Activated CD8-positive, alpha-beta T cell treated with anti-CD3 and anti-CD28 coated beads for 36 hours (primary cell): ENCODE data around the gene TNRC6C. TPM values are rescaled to one million over a fixed set of nuclear protein-coding genes. Genes with fewer than 3 reads are reported as not detected.
A peak's percentile ranks its signal among the peaks of the same experiment; 100 is the strongest.

Experiments used
- ATAC-seq: fragments of 200-7000 bp; cut with Tn5 transposase; one replicate; pipeline ENCODE4 v1.10.0; 2021; ENCODE audit warnings: mild to moderate bottlenecking, moderate library complexity
- CTCF ChIA-PET: fragments of 350-600 bp; sonication (Branson Sonifier 250); formaldehyde crosslinking; loops from one replicate; lab custom pipeline; 2021; ENCODE audit warnings: antibody characterized with exemption; lab: Charles Lee
- POLR2A ChIA-PET: fragments of 350-600 bp; sonication (Branson Sonifier 250); formaldehyde crosslinking; loops from one replicate; lab custom pipeline; 2021; ENCODE audit warnings: antibody characterized with exemption; lab: Charles Lee
- DNase-seq: peaks from one replicate; pipeline ENCODE4 v3.0.0-alpha.2; 2020
- H3K27ac Mint-ChIP-seq: one replicate; pipeline ENCODE4 v1.8.0; 2021; ENCODE audit warnings: mild to moderate bottlenecking, mixed read lengths
- H3K27me3 Mint-ChIP-seq: one replicate; pipeline ENCODE4 v1.8.0; 2021; ENCODE audit warnings: mixed read lengths
- H3K36me3 Mint-ChIP-seq: one replicate; pipeline ENCODE4 v1.8.0; 2021; ENCODE audit warnings: low read depth, mixed read lengths
- H3K4me1 Mint-ChIP-seq: one replicate; pipeline ENCODE4 v1.8.0; 2021; ENCODE audit warnings: low read depth, mixed read lengths
- H3K4me3 Mint-ChIP-seq: one replicate; pipeline ENCODE4 v1.8.0; 2021; ENCODE audit warnings: mild to moderate bottlenecking, moderate library complexity, mixed read lengths
- H3K9me3 Mint-ChIP-seq: one replicate; pipeline ENCODE4 v1.8.0; 2021; ENCODE audit warnings: mixed read lengths
- intact Hi-C: fragments of 100-400 bp; cut with micrococcal nuclease; formaldehyde crosslinking; loops from one replicate; pipeline ENCODE4 v1.10.0; 2022
- total RNA-seq, 2 experiments: library from RNA; stranded (reverse); gene quantifications; one replicate each; pipeline ENCODE4 v1.2.3, GENCODE V29; 2021
- TF ChIP-seq, protein P1 (sequence below): fragments of 200-600 bp; IDR thresholded peaks from one replicate; pipeline ENCODE4 v1.8.0; 2022; ENCODE audit warnings: antibody characterized with exemption, mild to moderate bottlenecking

The TNRC6C gene
- total RNA-seq, 2 experiments from 2014 or later, result 26.4 to 26.6 TPM

DNA sequence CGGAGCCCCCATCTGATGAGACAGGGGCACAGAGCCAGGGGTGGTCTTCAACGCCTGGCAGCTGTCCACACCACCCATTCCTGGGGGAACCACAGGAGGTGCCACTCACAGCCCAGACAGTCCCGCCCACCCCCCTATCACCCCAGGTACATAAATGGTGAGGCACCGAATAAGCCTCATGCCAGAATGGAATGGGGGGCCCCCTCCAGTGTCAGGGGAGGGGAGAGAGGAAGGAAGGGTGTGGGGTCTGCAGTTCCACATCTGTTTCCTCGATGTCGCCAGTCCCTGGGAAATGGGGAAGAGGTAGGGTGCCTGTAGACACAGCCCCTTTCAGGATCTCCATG is 168.4 kb downstream of the TNRC6C start:
- H3K9me3 Mint-ChIP-seq, result no peaks in the 10 kb centered on the region
- ATAC-seq, result no peak
- CTCF ChIA-PET, result interaction anchor here (0.9 to 7.9 kb wide), 8 partner anchors 9 to 124 kb away, joined by 3 to 83 read pairs (median 5); no protein-coding TSS in a partner anchor
- peak overlapping the region; percentile 91 for H3K27ac Mint-ChIP-seq
- TF ChIP-seq, protein P1, sequence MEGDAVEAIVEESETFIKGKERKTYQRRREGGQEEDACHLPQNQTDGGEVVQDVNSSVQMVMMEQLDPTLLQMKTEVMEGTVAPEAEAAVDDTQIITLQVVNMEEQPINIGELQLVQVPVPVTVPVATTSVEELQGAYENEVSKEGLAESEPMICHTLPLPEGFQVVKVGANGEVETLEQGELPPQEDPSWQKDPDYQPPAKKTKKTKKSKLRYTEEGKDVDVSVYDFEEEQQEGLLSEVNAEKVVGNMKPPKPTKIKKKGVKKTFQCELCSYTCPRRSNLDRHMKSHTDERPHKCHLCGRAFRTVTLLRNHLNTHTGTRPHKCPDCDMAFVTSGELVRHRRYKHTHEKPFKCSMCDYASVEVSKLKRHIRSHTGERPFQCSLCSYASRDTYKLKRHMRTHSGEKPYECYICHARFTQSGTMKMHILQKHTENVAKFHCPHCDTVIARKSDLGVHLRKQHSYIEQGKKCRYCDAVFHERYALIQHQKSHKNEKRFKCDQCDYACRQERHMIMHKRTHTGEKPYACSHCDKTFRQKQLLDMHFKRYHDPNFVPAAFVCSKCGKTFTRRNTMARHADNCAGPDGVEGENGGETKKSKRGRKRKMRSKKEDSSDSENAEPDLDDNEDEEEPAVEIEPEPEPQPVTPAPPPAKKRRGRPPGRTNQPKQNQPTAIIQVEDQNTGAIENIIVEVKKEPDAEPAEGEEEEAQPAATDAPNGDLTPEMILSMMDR, result no peak
- peaks cover 50% of the 10 kb centered on the region for H3K36me3 Mint-ChIP-seq
- DNase-seq, result no peak
- POLR2A ChIA-PET, result interaction anchor here (1.4 to 18.6 kb wide), 3 partner anchors 12 to 43 kb away, joined by 3 to 335 read pairs (median 56); partner anchors contain the start of genes C17orf99 and TMC8
- intact Hi-C loops, result no loop called here
- H3K4me3 Mint-ChIP-seq, result peak overlapping the region; percentile 78
- H3K27me3 Mint-ChIP-seq, result no peaks in the 10 kb centered on the region
- H3K4me1 Mint-ChIP-seq, result peaks cover 48% of the 10 kb centered on the region

DNA sequence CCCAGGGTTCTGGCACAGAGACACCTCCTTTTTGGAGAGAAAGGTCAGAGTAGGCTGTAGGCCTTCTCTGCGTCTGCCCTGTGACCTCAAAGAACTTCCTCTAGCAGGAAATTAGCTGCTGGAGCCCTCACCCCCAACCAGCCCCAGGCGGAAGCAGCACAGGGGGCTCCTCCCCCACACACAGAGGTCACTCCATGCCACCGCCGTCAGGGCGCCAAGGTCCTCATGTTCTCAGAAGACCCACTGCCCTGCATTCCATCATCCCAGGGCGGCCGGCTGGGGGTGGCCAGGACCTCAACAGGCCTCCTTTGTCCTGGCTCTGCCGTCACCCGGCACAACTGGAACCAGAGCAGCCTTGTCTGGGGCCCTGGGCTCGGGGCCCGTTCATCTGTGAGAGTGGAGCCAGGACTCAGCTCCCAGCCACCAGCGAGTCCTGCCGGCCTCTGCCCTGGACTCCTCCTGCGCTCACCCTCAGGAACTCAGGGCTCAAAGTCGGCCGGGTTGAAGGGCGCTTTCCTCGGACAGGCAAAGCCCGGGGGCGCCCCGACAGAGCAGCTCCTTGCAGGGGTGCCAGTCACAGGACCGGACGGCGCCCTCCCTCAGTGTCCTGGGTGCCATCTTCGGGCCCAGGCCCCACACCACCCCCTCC is 168.9 kb downstream of the TNRC6C start:
- POLR2A ChIA-PET, result interaction anchor here (0.6 to 18.6 kb wide), 8 partner anchors 8 to 67 kb away, joined by 3 to 335 read pairs (median 3); partner anchors contain the start of genes C17orf99, TK1 and TMC8
- H3K4me1 Mint-ChIP-seq, result peaks cover 43% of the 10 kb centered on the region
- H3K27ac Mint-ChIP-seq, result peak overlapping the region; percentile 91
- peak overlapping the region; percentile 78 for H3K4me3 Mint-ChIP-seq
- intact Hi-C loops, result no loop called here
- DNase-seq, result peak; percentile 85
- no peaks in the 10 kb centered on the region for H3K9me3 Mint-ChIP-seq
- TF ChIP-seq, protein P1, result no peak
- H3K27me3 Mint-ChIP-seq, result no peaks in the 10 kb centered on the region
- CTCF ChIA-PET, result interaction anchor here (0.9 to 7.9 kb wide), 6 partner anchors 9 to 49 kb away, joined by 3 to 83 read pairs (median 6); no protein-coding TSS in a partner anchor
- H3K36me3 Mint-ChIP-seq, result peaks cover 47% of the 10 kb centered on the region
- ATAC-seq, result peak; percentile 41

DNA sequence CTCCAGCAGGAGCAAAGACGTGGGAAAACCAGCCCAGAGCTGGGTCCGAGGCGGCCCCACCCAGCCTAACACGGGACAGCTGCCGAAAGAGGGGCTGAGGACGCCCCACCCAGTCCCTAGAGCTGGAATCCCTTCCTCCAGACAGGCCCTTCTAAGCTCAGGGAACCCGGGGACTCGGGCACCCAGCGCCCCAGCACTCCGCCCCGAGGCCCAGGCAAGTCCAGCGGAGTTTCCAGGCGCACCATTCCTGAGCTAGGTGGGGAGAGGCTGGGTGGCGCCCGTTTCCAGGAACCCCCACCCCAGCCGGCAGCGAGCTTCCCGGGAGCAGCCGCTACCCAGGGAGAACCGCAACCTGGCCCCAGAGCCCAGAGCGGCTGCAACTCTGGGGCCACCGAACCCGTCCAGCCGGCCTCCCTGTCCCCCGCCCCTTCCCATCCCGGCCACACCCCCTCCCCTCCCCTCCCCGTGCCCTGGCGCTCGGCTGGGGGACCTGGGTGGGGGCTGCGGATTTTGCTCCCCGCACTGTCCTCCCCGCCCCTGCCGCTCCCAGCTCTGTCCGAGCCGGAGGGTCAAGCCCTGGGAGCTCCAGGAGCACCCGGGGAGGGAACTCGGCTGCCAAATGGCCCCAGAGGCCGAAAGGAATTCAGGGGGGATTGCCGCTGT is 169.5 kb downstream of the TNRC6C start:
- no peak for DNase-seq
- ATAC-seq, result no peak
- H3K36me3 Mint-ChIP-seq, result peaks cover 46% of the 10 kb centered on the region
- peaks cover 41% of the 10 kb centered on the region for H3K4me1 Mint-ChIP-seq
- POLR2A ChIA-PET, result interaction anchor here (0.6 to 18.6 kb wide), 8 partner anchors 8 to 66 kb away, joined by 3 to 335 read pairs (median 3); partner anchors contain the start of genes C17orf99, TK1 and TMC8
- intact Hi-C loops, result no loop called here
- no peaks in the 10 kb centered on the region for H3K27me3 Mint-ChIP-seq
- CTCF ChIA-PET, result interaction anchor here (0.7 to 7.9 kb wide), 5 partner anchors 8 to 43 kb away, joined by 4 to 83 read pairs (median 6); no protein-coding TSS in a partner anchor
- no peaks in the 10 kb centered on the region for H3K9me3 Mint-ChIP-seq
- peak overlapping the region; percentile 91 for H3K27ac Mint-ChIP-seq
- TF ChIP-seq, protein P1, result no peak
- H3K4me3 Mint-ChIP-seq, result peak overlapping the region; percentile 78

DNA sequence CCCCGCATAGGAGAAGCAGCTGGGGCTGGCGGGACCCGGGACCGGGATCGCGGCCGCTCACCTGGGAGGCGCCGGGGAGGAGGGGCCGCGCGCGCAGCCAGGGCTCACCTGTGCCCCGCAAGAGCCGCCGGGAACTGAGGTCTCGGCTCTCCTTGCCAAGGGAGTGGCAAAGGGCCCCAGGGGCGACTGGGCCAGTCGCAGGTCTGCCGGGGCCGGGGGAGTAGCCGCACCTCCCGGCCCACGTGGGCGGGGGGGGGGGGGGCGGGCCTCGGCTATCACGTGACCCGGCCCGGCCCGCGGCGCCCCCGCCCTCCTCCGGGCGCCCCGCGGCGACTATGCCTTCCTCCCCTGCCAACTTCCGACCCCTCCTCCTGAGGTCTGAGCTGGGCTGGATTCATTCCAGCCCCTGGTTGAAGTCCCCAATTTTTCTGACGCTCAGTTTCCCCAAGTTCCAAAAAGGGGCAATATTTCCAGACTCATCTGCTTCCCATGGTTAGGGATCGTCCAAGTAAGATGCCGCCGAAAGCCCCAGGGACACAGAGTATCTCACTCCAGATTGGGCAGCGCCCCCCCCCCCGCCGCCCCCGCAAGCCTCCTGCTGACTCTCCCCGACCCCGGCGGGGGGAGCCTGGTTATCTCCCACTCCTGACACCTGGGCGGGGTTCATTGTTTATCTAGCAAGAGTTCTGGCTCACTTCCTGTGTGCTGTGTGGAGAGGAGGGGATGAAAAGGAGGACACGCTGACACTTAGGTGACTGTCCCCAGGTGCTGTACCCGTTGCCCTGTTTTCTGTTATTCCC is 170.2 kb downstream of the TNRC6C start, which contains the start of gene TMC6:
TSS of gene TMC6 (minus strand) at position 205 of the 800 bp plus-strand sequence. CDS start 1,923 bp downstream, outside the sequence.
- Mint-ChIP-seq H3K4me3 (peak within 1 kb of the TSS; percentile 78), H3K27me3 (no peaks in the 10 kb centered on the region), H3K9me3 (no peaks in the 10 kb centered on the region), H3K36me3 (peaks cover 48% of the 10 kb centered on the region), H3K27ac (peak within 1 kb of the TSS; percentile 97), H3K4me1 (peaks cover 38% of the 10 kb centered on the region)
- TF ChIP-seq, protein P1, result no peak
- DNase-seq, result peak; percentile 90
- intact Hi-C loops, result no loop called here
- CTCF ChIA-PET, result interaction anchor here (0.7 to 7.9 kb wide), 4 partner anchors 7 to 123 kb away, joined by 4 to 83 read pairs (median 15); no protein-coding TSS in a partner anchor
- POLR2A ChIA-PET, result interaction anchor here (0.6 to 19.2 kb wide), 9 partner anchors 2 to 123 kb away, joined by 3 to 335 read pairs (median 3); partner anchors contain the start of genes C17orf99, TMC6 and TMC8
- peak; percentile 22 for ATAC-seq
